IPS DF 19.7 (cell line): ENCODE results near the gene LINGO4.

Experiments
- DNase-seq: peaks from one replicate; pipeline ENCODE4 v3.0.0-alpha.2; 2013; ENCODE audit warnings: low read depth, low spot score

The LINGO4 gene

DNA sequence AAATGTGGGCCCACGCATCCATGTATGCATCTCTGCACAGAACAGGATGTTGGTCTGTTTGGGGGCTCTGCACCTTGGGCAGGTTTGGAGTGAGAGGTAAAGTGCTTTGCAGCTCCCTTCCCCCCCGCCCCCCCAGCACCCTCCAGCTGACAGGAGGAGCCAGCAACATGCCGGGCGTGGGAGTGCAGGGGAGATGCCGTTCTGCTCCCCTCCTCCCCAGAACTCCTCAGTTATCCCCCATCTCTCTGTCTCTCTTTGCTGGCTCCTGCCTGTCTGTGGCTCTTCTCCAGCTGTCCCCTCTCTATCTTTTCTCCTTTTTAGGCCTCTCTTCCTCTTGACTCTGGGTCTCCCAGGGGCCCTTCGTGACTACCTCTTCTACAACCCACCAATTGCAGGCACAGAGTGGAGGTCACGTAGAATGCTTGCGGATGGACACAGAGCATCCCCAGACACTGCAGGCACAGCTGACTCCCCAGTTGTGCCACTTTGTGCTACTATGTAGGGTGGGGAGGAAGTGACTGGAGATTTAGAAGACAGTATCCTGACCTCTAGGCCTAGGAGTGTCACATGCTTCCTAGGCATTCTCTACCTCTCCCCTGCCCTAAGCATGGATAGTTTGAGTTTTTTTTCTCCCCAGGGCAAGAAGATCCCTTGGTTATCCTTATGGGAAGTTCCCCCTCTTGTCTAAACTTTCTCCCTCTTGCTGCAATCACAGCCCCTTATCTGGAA, 28.1 kb upstream of the LINGO4 start:
- no peak for DNase-seq

DNA sequence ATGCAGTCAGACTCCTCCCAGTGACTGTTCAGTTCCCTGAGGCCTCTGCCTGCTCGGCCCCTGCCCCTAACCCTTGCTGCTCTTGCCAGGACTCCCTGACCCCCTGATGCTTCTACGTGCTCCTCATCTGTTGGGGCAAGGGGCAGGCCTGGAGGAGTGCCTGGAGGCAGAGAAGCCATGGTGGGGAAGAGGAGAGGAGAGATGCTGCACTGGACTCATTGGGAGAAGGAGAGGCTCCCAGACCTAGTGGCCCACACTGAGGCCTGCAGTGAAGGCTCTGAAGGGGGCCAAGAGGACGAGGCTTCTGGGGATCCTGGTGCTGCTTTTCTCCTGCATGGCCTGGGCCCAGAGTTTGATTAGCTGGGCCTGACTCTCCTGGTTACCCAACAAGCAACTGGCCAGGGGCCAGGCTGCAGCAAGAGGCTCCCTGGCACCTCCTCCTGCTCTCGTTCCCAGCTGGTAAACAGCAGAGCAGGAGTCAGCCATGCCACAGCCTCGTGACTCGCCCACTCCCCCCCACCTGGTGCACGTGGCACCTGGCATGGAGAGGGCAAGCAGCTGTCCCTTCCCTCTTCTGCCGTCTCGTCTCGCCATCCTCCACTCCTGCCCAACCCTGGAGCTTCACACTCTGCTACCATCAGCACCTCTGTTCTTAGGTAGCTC, 27.2 kb upstream of the LINGO4 start:
- DNase-seq, result no peak

DNA sequence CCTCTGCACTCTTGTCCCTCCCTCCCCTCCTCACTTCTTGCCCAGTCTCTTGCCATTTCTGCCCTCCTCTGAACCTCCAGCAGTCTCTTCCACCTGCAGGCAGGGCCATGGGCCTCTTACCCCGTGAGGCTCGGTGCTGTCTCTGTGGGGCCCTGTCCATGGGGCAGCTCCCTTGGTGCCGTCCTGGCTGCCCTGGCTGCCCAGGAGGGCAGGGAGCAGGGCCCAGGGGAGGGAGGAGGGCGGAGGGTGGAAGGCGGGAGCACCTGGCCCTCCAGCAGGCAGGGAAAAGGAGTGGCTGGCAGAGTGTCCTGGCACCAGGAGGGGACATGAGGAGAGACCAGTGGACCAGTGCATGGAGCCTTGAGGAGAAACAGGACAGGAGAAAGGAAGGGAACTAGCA, 26.4 kb upstream of the LINGO4 start, which contains the start of gene RORC:
TSS of gene RORC (minus strand) at position 198 of the 400 bp plus-strand sequence. CDS start at position 160, 38 bp downstream.
- no peak for DNase-seq

DNA sequence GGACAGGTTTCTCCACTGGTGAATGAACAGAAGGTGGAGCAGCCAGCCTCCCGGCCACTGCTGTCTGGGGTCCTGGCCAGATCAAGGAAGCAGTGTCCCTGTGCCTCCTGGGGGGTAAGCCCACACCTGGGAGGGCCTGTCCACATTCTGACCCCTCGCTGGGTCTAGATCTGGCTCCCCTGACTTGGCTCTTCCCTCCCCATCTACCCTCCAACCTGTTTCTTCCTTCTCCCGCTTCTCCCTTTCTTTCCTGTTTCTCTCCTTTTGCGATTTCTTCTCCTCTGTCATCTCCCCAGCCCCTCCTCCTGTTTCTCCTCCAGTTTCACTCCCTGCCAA, 26.0 kb upstream of the LINGO4 start:
- no peak for DNase-seq

DNA sequence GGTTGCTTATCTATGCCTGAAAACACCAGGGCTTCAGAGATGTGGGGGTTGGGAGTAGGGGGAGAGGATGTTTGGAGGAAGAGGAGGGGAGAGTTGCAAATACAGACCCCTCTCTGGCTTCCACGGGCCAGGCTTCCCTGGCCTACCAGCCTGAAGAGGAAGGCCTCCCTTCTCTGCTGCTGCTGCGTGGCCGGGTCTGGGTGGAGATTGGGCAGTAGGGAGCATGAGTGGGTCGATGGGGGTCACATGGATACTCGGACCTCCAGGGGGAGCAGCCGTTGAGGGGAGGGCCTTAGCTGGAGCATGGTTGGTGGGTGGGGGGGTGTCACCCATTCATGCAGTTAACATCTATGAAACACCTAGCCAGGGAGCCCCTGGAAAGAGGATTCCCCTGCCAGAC, 24.8 kb upstream of the LINGO4 start:
- no peak for DNase-seq

DNA sequence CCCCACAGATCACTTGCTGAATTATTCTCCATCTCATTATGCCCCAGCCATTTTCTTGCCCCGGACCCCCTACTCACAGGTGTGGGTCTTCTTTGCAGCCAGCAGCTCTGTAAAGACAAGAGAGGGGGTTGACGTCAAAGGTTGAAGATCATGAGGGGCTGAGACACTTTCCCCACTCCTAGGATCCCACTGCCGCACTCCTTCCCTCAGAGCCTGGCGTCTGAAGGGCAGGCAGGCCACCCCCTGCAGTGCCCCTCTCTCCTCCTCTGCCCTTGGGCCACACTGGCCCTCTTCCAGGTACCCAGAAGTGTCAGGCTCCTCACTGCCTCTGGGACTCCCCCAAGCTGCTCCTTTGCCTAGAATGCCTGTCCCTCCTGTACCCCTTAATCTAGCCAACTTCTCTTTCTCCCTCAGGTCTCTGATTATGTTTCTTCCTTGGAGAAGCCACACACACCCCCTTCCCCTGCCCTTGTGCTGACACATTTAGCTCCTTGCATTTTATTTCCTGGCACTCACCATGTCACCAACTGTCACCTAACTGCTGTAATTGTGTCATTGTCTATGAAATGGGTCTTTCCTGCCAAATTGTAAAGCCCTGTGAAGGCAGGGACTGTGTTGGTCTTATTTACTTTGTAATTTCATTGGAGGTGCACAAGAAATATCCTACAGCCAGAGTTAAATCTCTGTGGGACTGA, 24.3 kb upstream of the LINGO4 start:
- DNase-seq, result no peak

DNA sequence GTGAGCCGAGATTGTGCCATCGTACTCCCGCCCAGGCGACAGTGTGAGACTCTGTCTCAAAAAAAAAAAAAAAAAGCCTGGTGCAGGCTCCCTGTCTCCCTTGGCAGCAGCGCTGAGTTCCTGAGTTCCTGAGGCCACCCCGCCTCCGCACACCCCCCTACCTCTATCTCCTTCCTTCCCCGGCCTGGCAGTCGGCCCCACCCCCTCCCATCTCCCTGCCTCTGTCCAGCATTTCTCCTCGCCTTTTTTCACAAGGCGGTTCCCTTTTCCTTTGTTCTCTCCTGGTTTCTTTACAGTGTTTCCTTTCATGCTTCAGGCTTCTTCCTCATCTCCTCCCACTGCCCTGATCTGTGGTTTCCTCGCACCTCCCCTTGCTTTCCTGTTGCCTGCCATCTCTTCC, 23.7 kb upstream of the LINGO4 start:
- DNase-seq, result no peak

DNA sequence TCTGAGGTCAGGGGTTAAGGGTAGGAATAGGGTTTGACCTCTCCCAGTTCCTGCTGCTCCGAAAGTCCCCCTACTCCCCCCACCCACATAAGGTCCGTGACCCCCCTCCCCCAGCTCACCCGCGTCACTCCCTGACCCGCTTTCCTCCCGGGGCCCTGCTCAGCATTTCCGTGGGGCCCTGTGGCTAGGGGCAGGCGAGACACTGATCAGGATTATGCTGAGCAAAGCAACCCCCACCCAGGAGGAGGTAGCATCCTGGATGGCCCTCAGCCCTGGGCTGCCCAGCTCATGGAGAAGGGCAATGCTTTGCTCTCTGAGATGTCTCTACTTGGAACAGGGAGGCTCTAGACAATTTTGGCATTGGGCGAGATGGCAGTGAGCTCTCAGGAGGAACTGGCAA, 22.6 kb upstream of the LINGO4 start:
- no peak for DNase-seq

DNA sequence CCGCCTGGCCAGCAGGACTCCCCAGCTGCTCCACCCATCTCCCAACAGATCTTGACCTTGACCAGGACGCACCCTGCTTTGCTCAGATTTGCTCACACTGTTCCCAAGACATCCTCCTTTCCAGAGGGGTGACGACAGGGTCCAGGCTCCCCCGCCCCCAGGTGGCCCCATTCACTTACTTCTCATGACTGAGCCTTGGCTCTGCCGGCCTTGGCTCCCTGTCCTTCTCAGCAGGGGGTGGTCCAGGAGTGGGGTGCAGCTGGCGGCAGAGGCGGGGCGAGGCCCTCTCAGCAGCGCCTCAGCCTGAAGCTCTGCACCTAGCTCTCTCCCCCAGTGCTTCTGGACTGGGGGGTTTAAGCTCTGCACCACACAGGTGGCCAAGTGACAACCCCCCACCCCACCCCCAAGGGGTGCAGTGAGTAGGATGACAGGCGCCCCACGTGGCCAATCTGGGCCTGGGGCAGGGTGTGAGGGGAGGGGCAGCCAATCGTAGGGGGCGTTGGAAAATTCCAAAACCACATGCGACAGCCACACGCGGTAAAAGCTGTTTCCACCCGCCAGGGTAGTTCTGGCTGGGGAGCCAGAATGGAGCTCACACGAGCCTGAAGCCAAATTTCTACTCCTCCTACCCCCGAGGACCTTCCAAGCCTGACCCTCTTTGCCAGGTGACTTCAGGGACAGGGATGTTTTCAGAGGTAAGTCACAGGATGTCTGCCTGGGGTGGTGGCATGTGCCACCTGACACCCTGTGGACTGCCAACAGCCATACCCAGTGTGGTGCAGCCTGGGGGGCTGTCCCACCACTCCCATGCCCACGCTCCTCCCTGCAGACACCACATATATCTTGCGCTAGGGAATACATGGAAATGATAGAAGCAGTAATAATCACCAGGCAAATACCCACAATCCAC, 20.8 kb upstream of the LINGO4 start:
- DNase-seq, result no peak

DNA sequence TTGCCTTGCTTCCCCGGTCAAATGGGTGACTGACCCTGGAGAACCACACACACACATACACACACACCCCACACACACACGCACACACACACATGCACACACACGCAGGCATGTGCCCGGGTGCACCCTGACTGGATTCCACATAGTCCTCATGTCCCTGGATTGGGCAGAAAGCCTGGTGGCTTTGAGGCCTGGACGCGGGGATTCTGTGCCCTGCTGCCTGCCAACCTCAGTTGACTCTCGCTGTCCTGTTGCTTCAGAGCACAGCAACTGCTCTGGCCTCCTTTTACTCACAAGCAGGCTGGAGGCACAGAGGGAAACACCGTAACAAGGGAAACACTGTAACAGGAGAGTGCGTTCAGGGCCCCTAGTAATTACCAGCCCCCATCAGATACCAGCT, 20.0 kb upstream of the LINGO4 start:
- no peak for DNase-seq

DNA sequence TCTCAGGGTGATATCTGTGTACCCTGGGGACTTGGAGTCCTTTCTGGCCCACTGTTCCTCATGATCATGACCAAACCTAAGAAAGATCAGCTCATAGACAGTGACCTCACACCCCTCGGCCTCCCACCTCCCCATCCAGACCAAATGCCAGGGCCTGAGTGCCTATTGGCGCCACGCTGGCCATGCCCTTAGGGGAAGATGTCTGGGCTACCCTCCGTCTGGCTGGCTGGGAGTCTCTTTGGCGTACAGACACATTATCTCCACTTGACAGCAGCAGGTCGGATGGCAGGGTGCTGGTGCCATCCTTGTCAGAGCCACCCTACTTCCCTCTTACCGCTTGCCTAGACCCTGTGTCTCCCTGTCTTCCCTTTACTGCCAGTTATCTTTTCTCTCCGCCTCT, 18.0 kb upstream of the LINGO4 start:
- DNase-seq, result no peak

DNA sequence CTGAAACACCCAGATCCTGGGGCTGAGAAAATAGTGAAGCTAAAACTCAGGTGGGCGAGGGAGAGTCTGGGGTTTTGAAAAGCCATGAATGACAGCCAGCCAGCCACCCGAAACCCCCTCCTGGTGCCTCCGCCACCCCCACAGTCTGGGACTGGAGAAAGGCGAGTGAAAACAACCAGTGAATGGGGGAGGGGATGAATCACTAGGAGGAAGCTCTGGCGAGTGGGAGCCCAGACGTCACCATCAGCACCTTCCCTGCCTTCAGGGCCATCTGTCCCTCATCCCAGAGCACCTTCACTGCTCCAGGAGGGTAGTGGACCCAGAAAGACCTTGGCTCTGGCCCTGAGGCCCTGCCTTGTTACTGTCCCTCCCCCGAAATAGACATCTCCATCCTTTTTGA, 17.2 kb upstream of the LINGO4 start:
- no peak for DNase-seq

DNA sequence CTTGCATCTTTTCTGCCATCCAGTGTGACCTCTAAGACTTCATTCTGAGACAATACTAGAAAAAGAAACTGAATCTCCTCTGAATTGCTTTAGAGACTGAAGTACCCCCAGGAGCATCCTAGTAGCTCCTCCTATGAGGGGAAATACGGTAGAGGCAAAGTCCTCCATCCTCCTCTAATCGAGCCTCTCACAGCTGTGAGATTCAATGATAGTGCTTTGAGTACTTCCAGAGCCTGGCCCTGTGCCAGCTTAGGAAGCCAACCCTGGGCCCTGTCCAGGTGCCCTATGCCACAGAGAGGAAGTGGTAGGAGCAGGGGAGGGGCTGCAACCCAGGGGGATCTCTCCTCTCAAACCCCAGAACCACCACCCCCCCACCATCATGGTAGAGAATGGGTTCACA, 15.7 kb upstream of the LINGO4 start:
- no peak for DNase-seq

DNA sequence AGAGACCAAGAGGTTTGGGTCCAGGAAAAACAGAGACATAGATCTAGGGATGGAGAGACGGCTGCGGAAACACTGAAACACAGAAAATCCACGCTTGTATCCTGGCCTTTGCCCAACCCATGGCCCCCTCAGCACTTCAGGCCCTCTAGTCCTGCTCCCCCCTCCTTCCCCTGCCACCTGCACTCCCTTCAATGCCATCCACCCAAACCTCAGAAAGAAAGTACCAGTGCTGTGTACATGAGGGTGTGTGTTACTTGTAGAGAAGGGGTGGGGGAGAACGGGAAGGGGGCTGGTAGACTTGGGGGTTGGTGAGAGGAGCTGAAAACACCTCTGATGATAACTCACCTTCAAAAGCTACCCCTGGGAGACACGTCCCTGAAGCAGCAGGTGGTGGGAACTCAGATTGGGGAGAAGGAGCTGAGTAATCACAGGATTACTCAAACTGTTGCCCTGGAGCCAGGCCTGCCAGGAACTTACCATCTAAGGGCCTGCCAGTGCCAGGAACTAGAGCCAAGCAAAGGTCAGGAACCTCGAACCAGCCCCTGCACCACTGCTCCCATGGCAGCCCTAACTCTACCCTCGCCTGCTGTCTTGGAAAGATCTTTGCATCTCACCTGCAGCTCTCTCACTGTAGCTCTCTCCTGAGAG, 14.9 kb upstream of the LINGO4 start:
- DNase-seq, result no peak

DNA sequence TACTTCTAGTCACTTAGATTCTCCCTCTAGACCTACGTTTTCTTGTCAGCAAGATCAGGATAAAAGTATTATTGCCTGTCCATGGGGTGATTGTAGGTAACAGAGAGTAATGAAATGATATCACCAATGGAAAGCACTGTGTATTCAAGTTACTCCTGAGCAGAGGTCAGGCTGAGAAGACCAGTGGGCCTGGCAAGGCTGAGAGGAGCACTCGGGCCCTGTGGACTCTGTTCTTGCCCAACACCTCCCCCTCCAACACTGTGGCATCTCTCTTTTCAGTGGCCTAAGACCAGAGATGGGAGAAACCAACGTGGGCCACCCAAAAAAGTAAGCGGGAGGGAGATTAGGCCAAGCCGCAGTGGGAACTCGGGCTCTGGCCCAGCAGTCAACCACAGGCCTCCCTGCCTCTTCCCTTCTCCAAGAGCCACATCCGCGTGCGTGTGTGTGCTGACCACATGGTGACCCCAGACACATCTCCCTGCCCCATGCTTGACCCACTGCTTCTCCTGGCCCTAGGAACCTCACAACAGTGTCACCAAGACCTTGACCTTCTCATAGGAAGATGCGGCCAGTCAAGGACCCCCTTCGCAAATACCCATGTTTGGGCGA, 14.1 kb upstream of the LINGO4 start:
- no peak for DNase-seq

DNA sequence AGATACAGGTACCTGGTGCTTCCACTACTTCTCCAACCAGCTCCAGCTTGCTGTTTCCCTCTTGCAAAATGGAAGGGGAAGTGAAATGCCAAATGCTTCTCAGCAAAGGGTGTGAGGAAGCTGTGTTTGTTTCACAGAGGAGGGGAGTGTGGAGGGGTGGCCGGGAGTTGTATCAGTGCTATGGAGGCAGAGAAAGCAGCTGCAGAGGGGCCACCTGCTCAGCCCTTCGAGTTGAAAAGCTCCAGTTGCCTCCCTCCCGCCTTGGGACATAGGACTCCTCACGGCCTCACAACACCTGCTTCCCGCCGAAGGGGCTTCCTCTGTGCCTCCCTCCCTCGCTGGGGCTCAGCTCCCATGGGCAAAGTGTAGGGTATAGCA, 12.1 kb upstream of the LINGO4 start:
- no peak for DNase-seq

DNA sequence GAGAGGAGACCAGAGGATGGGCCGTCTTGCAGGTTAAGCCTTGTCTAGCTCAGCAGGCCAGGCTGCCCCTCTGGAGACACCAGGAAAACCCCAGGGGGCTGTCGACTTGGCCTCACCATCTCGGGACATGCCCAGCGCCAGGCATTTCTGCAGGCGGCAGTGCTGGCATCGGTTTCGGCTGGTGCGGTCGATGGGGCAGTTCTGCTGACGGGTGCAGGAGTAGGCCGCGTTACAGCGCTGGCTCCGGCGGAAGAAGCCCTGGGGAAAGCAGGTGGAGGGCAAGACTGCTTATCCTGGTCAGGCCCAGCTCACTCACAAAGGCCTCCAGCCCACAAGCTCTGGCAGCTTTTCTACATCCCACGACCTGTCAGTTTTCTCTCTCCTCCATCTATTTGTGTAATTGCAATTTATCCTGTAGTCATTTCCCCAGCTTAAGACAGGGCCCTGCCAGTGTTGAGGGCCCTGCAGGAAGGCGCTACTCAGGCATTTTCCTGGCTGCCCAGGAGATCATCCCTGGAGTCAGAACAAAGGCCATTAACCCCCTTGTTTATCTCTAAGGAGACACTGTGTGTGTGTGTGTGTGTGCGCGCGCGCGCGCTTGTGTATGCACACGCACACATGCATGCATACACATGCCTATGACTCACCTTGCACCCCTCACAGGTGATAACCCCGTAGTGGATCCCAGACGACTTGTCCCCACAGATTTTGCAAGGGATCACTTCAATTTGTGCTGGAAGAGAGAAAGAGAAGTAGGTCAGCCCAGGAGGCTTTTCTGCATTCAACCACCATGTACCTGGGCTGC, 11.5 kb upstream of the LINGO4 start:
- no peak for DNase-seq

DNA sequence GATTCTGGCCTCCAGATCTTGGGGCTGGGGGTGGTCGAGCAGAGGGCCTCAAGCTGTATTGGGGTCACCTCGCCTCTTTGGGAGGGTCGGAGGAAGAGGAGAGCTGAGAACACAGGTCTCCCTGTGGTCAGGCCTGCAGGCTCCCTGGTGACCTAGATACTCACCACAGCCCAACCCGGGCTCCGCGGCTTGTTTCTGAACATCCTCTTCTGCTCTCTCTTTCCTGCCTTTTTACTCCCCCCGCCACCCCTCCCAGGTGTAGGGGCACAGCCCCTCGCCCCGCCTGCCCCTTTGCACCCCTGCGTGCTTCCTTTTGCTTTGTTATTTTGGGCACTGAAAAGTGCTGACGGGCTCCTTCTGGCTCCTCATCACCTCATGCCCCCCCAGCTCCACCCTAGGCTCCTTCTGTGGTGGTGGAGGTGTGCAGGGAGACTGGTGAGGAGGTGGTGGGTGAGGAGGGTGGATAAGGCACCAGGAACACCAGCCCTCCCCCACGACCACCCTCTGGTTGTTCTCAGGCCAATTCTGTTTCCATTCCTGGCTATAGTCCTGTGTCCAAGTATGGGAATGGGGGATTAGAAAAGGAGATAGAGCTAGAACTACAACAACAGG, 10.6 kb upstream of the LINGO4 start:
- DNase-seq, result no peak

DNA sequence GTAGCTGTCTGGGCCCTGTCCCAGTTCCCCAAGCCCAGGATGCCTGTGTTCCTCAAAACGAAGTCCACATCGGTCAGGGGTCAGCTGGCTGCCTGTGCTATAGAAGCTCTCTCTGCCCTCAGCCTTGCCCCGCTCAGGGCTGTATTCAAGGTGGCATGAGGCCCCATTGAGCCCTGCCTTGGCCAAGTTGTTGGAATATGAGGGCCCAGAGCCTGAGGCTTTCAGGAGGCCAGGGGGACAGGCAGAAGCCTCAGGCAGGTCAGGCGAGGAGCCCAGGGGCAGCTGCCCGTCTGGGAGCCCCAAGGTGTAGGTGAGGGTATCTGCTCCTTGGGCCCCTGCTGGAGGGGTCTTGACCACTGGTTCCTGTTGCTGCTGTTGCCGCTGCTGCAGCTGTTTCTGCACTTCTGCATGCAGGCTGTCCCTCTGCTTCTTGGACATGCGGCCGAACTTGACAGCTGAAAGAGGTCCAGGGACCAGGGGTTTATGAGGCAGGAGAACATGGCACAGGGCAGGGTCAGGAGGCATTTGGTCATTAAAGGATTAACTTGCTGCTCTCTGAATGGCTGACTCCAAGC, 9.8 kb upstream of the LINGO4 start:
- no peak for DNase-seq
